Measurements from ENCODE around the gene NIT1.

Gene NIT1

DNA sequence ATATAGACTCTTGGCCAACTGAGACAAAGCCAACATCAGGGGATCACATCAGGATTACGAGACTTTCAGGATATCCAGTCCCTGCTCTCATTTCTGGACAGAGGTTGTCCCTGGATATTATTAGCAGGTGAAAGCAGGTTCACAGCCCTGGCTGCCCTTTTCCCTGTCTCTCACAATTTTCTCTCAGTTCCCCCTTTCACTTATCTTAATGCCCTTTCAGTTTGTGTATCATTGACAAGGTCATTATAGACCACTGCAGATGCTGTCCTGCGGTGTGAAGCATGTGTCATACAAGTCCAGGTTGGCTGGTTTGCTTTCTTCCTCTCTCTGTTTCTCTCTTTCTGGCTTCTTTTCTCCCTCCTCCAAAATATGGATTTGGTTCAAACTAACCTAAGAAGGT lies 21.9 kb upstream of the NIT1 start:
- TF ChIP-seq PPARA (CRISPR knock-in tag; IDR thresholded peaks at IDR 0.05; ENCODE audit: borderline replicate concordance) (no peak), RARB (CRISPR knock-in tag; IDR thresholded peaks at IDR 0.05) (no peak), ISL1 (CRISPR knock-in tag; IDR thresholded peaks at IDR 0.05) (no peak), TCF4 (CRISPR knock-in tag; IDR thresholded peaks at IDR 0.05; ENCODE audit: borderline replicate concordance) (no peak), ESRRG (CRISPR knock-in tag; IDR thresholded peaks at IDR 0.05) (no peak), ARNTL (CRISPR knock-in tag; IDR thresholded peaks at IDR 0.05; ENCODE audit: borderline replicate concordance, low read depth) (no peak), ZC3H10 (CRISPR knock-in tag; IDR thresholded peaks at IDR 0.05) (no peak), ZFP30 (CRISPR knock-in tag; IDR thresholded peaks at IDR 0.05) (no peak), ZNF565 (CRISPR knock-in tag; conservative IDR thresholded peaks at IDR 0.05; ENCODE audit: low read depth) (no peak), ZFP3 (CRISPR knock-in tag; IDR thresholded peaks at IDR 0.05) (no peak)
- ATAC-seq: no peak

DNA sequence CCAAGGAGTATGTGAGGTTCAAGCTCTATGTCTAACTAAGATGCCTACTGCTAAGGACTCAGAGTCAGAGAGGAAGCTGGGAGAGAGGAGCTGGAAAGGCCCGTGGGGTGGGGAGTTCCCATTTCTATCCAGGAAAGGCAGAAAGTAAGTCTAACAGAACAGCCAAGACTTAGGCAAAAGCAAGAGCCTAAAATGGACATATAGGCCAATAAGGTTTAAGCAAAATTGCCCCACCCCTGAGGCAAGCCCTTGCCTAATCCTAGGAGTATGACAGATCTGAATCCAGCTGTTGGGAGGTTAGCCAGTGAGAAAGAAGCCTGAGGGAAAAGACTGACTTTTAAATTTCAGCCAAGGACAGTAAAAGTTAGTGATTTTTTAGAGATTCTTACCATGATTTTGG lies 21.4 kb upstream of the NIT1 start:
- no peak for ATAC-seq

DNA sequence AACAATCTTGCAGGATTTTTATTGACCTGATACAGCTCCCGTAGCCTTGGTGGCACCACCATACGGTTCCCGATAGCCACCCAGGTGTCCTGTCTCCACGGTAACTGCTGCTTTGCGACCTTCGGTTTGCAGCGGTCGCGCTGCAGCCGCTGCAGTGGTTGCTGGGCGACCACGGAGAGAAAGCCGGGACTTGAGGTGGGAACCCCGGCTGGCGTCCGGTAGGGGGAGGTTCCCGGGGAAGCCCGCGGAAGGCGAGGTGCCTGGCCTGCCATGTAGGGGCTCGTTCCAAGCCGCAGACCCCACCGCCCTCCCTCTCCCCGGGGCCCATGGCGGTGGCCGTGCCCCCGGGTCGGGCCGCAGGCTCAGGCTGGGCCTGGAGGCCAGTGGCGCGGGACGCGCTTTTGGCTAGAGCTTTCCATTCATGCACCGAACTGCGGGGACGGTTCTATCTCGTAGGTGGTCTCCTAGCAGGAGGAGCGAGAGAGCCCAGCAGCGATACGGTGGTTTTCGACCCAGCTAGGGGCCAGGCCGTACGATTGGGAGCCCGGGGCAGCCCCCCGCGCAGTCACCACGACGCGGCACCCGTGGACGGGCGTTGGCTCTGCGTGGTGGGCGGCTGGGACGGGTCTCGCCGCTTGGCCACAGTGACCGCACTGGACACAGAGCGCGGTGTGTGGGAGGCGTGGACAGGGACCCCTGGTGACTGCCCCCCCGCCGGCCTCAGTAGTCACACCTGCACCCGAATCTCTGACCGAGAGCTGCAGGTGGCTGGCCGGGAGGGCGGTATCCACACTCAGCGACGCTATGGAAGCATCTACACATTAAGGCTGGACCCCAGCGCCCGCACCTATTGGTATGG lies 19.5 kb upstream of the NIT1 start, which contains the start of gene KLHDC9:
Gene KLHDC9 (plus strand): TSS at position 152 of the 859 bp plus-strand sequence. CDS start 175 bp downstream, at position 327.
- no peak for TF ChIP-seq OSR1 (CRISPR knock-in tag; IDR thresholded peaks at IDR 0.05)
- TF ChIP-seq GLIS3 (CRISPR knock-in tag; IDR thresholded peaks at IDR 0.05): no peak
- ATAC-seq: peak; percentile 85

More for the DNA sequence above, 21.4 kb upstream of the NIT1 start:
- TF ChIP-seq ZFP30 (CRISPR knock-in tag; IDR thresholded peaks at IDR 0.05) (no peak), CSDC2 (CRISPR knock-in tag; IDR thresholded peaks at IDR 0.05) (no peak)

- TF ChIP-seq CSDC2 (CRISPR knock-in tag; IDR thresholded peaks at IDR 0.05) (no peak), RARB (CRISPR knock-in tag; IDR thresholded peaks at IDR 0.05) (no peak), ESRRG (CRISPR knock-in tag; IDR thresholded peaks at IDR 0.05) (no peak), ZC3H10 (CRISPR knock-in tag; IDR thresholded peaks at IDR 0.05) (no peak), ARNTL (CRISPR knock-in tag; IDR thresholded peaks at IDR 0.05; ENCODE audit: borderline replicate concordance, low read depth) (no peak), CREB5 (CRISPR knock-in tag; IDR thresholded peaks at IDR 0.05; ENCODE audit: low read depth) (no peak), ZFP30 (CRISPR knock-in tag; IDR thresholded peaks at IDR 0.05) (no peak), OSR1 (CRISPR knock-in tag; IDR thresholded peaks at IDR 0.05) (no peak), POU6F1 (CRISPR knock-in tag; IDR thresholded peaks at IDR 0.05; ENCODE audit: borderline replicate concordance, low read depth) (no peak), BACH2 (CRISPR knock-in tag; IDR thresholded peaks at IDR 0.05; ENCODE audit: borderline replicate concordance) (no peak), ZNF70 (CRISPR knock-in tag; IDR thresholded peaks at IDR 0.05) (no peak), GLIS3 (CRISPR knock-in tag; IDR thresholded peaks at IDR 0.05) (no peak), TOX (CRISPR knock-in tag; IDR thresholded peaks at IDR 0.05; ENCODE audit: borderline replicate concordance) (no peak), ISL1 (CRISPR knock-in tag; IDR thresholded peaks at IDR 0.05) (no peak), TCF4 (CRISPR knock-in tag; IDR thresholded peaks at IDR 0.05; ENCODE audit: borderline replicate concordance) (no peak), ZFP3 (CRISPR knock-in tag; IDR thresholded peaks at IDR 0.05) (no peak)
- TF ChIP-seq, protein P1, sequence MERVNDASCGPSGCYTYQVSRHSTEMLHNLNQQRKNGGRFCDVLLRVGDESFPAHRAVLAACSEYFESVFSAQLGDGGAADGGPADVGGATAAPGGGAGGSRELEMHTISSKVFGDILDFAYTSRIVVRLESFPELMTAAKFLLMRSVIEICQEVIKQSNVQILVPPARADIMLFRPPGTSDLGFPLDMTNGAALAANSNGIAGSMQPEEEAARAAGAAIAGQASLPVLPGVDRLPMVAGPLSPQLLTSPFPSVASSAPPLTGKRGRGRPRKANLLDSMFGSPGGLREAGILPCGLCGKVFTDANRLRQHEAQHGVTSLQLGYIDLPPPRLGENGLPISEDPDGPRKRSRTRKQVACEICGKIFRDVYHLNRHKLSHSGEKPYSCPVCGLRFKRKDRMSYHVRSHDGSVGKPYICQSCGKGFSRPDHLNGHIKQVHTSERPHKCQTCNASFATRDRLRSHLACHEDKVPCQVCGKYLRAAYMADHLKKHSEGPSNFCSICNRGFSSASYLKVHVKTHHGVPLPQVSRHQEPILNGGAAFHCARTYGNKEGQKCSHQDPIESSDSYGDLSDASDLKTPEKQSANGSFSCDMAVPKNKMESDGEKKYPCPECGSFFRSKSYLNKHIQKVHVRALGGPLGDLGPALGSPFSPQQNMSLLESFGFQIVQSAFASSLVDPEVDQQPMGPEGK (CRISPR knock-in tag; IDR thresholded peaks at IDR 0.05; ENCODE audit: borderline replicate concordance): no peak
- TF ChIP-seq, protein P2, sequence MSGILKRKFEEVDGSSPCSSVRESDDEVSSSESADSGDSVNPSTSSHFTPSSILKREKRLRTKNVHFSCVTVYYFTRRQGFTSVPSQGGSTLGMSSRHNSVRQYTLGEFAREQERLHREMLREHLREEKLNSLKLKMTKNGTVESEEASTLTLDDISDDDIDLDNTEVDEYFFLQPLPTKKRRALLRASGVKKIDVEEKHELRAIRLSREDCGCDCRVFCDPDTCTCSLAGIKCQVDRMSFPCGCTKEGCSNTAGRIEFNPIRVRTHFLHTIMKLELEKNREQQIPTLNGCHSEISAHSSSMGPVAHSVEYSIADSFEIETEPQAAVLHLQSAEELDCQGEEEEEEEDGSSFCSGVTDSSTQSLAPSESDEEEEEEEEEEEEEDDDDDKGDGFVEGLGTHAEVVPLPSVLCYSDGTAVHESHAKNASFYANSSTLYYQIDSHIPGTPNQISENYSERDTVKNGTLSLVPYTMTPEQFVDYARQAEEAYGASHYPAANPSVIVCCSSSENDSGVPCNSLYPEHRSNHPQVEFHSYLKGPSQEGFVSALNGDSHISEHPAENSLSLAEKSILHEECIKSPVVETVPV (CRISPR knock-in tag; IDR thresholded peaks at IDR 0.05): no peak
- TF ChIP-seq, protein P3, sequence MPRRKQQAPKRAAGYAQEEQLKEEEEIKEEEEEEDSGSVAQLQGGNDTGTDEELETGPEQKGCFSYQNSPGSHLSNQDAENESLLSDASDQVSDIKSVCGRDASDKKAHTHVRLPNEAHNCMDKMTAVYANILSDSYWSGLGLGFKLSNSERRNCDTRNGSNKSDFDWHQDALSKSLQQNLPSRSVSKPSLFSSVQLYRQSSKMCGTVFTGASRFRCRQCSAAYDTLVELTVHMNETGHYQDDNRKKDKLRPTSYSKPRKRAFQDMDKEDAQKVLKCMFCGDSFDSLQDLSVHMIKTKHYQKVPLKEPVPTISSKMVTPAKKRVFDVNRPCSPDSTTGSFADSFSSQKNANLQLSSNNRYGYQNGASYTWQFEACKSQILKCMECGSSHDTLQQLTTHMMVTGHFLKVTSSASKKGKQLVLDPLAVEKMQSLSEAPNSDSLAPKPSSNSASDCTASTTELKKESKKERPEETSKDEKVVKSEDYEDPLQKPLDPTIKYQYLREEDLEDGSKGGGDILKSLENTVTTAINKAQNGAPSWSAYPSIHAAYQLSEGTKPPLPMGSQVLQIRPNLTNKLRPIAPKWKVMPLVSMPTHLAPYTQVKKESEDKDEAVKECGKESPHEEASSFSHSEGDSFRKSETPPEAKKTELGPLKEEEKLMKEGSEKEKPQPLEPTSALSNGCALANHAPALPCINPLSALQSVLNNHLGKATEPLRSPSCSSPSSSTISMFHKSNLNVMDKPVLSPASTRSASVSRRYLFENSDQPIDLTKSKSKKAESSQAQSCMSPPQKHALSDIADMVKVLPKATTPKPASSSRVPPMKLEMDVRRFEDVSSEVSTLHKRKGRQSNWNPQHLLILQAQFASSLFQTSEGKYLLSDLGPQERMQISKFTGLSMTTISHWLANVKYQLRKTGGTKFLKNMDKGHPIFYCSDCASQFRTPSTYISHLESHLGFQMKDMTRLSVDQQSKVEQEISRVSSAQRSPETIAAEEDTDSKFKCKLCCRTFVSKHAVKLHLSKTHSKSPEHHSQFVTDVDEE (CRISPR knock-in tag; IDR thresholded peaks at IDR 0.05): no peak
- no peak; the same call in 2 of the 3 replicates for ATAC-seq
These were observed 18.7 kb upstream of the NIT1 start for GRCh38 chr1:161099090-161099802.
